ENCODE data around the gene RTBDN. TPM values are rescaled to one million over a fixed set of nuclear protein-coding genes. Genes with fewer than 3 reads are reported as not detected.

Gene RTBDN
- total RNA-seq, 1 experiment from 2014 or later, result 5.6 TPM

- Histone ChIP-seq H3K4me2 (ENCODE audit: insufficient read depth, insufficient read length, low read length) (no peak overlapping the region), H2BK12ac (ENCODE audit: insufficient read length, low read depth, low read length) (no peak overlapping the region), H3K79me1 (ENCODE audit: insufficient read depth, low read depth, low read length, poor library complexity, severe bottlenecking) (no peaks in the 10 kb centered on the region), H4K8ac (replicated peaks; ENCODE audit: insufficient read length, low read depth, low read length) (no peak overlapping the region), H4K20me1 (ENCODE audit: control insufficient read depth, insufficient read depth, insufficient read length) (no peaks in the 10 kb centered on the region), H4K91ac (ENCODE audit: insufficient read length, low read depth, low read length) (no peak overlapping the region), H2BK15ac (ENCODE audit: low read depth, low read length) (no peak overlapping the region), H3K4ac (ENCODE audit: low read depth, low read length) (no peak overlapping the region), H2BK5ac (ENCODE audit: insufficient read length, low read length) (no peak overlapping the region), H3K4me1 (ENCODE audit: insufficient read depth, low read length) (no peaks in the 10 kb centered on the region), H3K18ac (ENCODE audit: insufficient read length, low read depth, low read length) (no peak overlapping the region), H4K5ac (ENCODE audit: insufficient read length, low read depth, low read length) (no peak overlapping the region), H3K27ac (ENCODE audit: insufficient read length, low read depth, low read length) (no peak overlapping the region), H2BK20ac (ENCODE audit: low read depth, low read length, poor library complexity, severe bottlenecking) (no peak overlapping the region), H3K56ac (ENCODE audit: insufficient read length, low read depth, low read length) (no peak overlapping the region), H2AFZ (ENCODE audit: low read length) (no peak overlapping the region), H3K79me2 (ENCODE audit: insufficient read depth, low read length) (no peaks in the 10 kb centered on the region), H3K9ac (ENCODE audit: extremely low read depth, insufficient read length, low read length) (no peak overlapping the region), H3K14ac (ENCODE audit: insufficient read depth, low read length) (no peak overlapping the region), H3K9me3 (ENCODE audit: control insufficient read depth, low read depth, low read length) (no peaks in the 10 kb centered on the region), H2BK120ac (ENCODE audit: low read depth, low read length, poor library complexity, severe bottlenecking) (no peak overlapping the region), H3K23ac (ENCODE audit: insufficient read length, low read depth, low read length) (no peak overlapping the region), H2AK5ac (ENCODE audit: insufficient read length, low read length) (no peak overlapping the region), H3K23me2 (ENCODE audit: insufficient read length, low read depth, low read length, poor library complexity, severe bottlenecking) (no peaks in the 10 kb centered on the region), H3T11ph (ENCODE audit: low read length) (no peak overlapping the region), H3K27me3 (ENCODE audit: insufficient read depth, low read length) (no peaks in the 10 kb centered on the region)
- Mint-ChIP-seq H3K9me3 (no peaks in the 10 kb centered on the region; a peak in 1 of 5 replicates), H3K36me3 (ENCODE audit: insufficient read depth in 1 of 3, low read depth in 3 of 3) (peaks cover 19 to 41% (median 28%) of the 10 kb centered on the region in 3 experiments), H3K4me3 (no peak overlapping the region), H3K4me1 (no peaks in the 10 kb centered on the region), H3K27me3 (ENCODE audit: low read depth) (no peaks in the 10 kb centered on the region), H3K27ac (0 out of 7 replicates have a peak overlapping the region, but pooled peaks of 1 of the 3 experiments have one; percentile 44)
- no peak for TF ChIP-seq CTCF (conservative IDR thresholded peaks at IDR 0.05)
- DNase-seq, result no peak
- WGBS (ENCODE audit: extremely low coverage, insufficient read length, low lambda C conversion rate), result no CpG with 5 or more reads among the region's 1 CpG
Measured at GRCh38 chr19:12856653-12857052, 22.3 kb upstream of the RTBDN start.

Data from H9 (cell line).